H1 (cell line): ENCODE data around the gene TGM3. TPM values are rescaled to one million over a fixed set of nuclear protein-coding genes. Genes with fewer than 3 reads are reported as not detected.

ENCODE experiments used
- CTCF ChIA-PET: fragments of 300-600 bp; sonication (Branson Sonifier 250); formaldehyde crosslinking; loops from one replicate; lab custom pipeline; 2021; ENCODE audit not compliant: partially characterized antibody; lab: Charles Lee
- POLR2A ChIA-PET: fragments of 300-600 bp; sonication (Branson Sonifier 250); formaldehyde crosslinking; loops from one replicate; lab custom pipeline; 2021; ENCODE audit warnings: inconsistent platforms; ENCODE audit not compliant: partially characterized antibody; lab: Charles Lee
- DNase-seq, 2 experiments: peaks; one replicate each; pipeline versions ENCODE4 v3.0.0 to v3.0.0-alpha.2; 2010 to 2022; ENCODE audit warnings: low spot score in 2 of 2, low read depth in 1 of 2, mixed read lengths in 1 of 2
- FAIRE-seq: peaks from 2 replicates; lab custom pipeline; 2011; peaks lifted over from hg19 to GRCh38; lab: Jason Lieb, UNC
- H2AFZ ChIP-seq: 2 replicates; pipeline ENCODE4 v1.8.1; 2012; ENCODE audit warnings: low read length, inconsistent platforms
- H2AK5ac ChIP-seq: 2 replicates; pipeline ENCODE4 v1.6.1; 2013; ENCODE audit warnings: low read depth, low read length
- H2BK120ac ChIP-seq: replicated peaks from 2 replicates; pipeline ENCODE3; 2013; ENCODE audit warnings: low read depth, low read length, inconsistent platforms
- H2BK12ac ChIP-seq: 2 replicates; pipeline ENCODE4 v1.6.1; 2013; ENCODE audit warnings: low read depth, low read length
- H2BK15ac ChIP-seq: 2 replicates; pipeline ENCODE4 v1.6.1; 2013; ENCODE audit warnings: low read length
- H2BK20ac ChIP-seq: 2 replicates; pipeline ENCODE4 v1.6.1; 2013; ENCODE audit warnings: low read length
- H2BK5ac ChIP-seq: 2 replicates; pipeline ENCODE4 v1.6.1; 2013; ENCODE audit warnings: low read depth, low read length
- H3K14ac ChIP-seq: 2 replicates; pipeline ENCODE4 v1.6.1; 2013; ENCODE audit warnings: inconsistent platforms; ENCODE audit not compliant: insufficient read length
- H3K18ac ChIP-seq: 2 replicates; pipeline ENCODE4 v1.6.1; 2013; ENCODE audit warnings: low read length; ENCODE audit errors: extremely low read depth
- H3K23ac ChIP-seq: 2 replicates; pipeline ENCODE4 v1.6.1; 2013; ENCODE audit warnings: inconsistent platforms; ENCODE audit not compliant: insufficient read length
- H3K23me2 ChIP-seq: 2 replicates; pipeline ENCODE4 v1.6.1; 2013; ENCODE audit warnings: low read depth, low read length
- H3K27ac ChIP-seq: 2 replicates; pipeline ENCODE4 v1.6.1; 2011; ENCODE audit warnings: low read depth, low read length, inconsistent platforms
- H3K27me3 ChIP-seq, 4 experiments: replicated peaks in 1 of 4; 1 replicate in 1 of 4; 2 replicates in 3 of 4; pipeline versions ENCODE4 v1.6.1 to v1.8.1; 2011 to 2013; ENCODE audit warnings: low read length in 3 of 4, mild to moderate bottlenecking in 3 of 4, inconsistent platforms in 2 of 4, mixed read lengths in 2 of 4, moderate library complexity in 1 of 4; ENCODE audit not compliant: control insufficient read depth in 3 of 4, insufficient read depth in 3 of 4; ENCODE audit errors: extremely low read depth in 1 of 4
- H3K36me3 ChIP-seq, 4 experiments: 2 replicates each; pipeline versions ENCODE4 v1.6.1 to v1.8.1; 2011 to 2013; ENCODE audit warnings: mild to moderate bottlenecking in 4 of 4, low read length in 3 of 4, moderate library complexity in 2 of 4, control low read depth in 1 of 4, inconsistent platforms in 1 of 4; ENCODE audit not compliant: insufficient read depth in 4 of 4, control insufficient read depth in 2 of 4
- H3K4ac ChIP-seq: replicated peaks from 2 replicates; pipeline ENCODE3; 2013; ENCODE audit warnings: low read length, low read depth, mixed read lengths, inconsistent platforms; ENCODE audit not compliant: insufficient read length
- H3K4me1 ChIP-seq, 4 experiments: replicated peaks in 1 of 4; 1 replicate in 1 of 4; 2 replicates in 3 of 4; pipeline versions ENCODE4 v1.6.1 to v1.8.1; 2011 to 2013; ENCODE audit warnings: low read length in 3 of 4, inconsistent platforms in 2 of 4, mixed read lengths in 1 of 4; ENCODE audit not compliant: insufficient read depth in 4 of 4, control insufficient read depth in 3 of 4
- H3K4me2 ChIP-seq, 2 experiments: 2 replicates each; pipeline versions ENCODE4 v1.6.1 to v1.8.1; 2011 to 2013; ENCODE audit warnings: low read depth in 2 of 2, low read length in 2 of 2, control low read depth in 1 of 2, inconsistent platforms in 1 of 2, mild to moderate bottlenecking in 1 of 2; ENCODE audit not compliant: insufficient read depth in 1 of 2
- H3K4me3 ChIP-seq, 4 experiments: fragments of 200-600, 300-600 bp in 1 of 4; sonication (generic), shearing (Covaris generic), sonication (Bioruptor Twin) in 1 of 4; 2 replicates each; pipeline versions ENCODE4 v1.5.1 to v1.8.1; 2011 to 2016; ENCODE audit warnings: low read length in 4 of 4, low read depth in 3 of 4, control low read depth in 2 of 4, inconsistent platforms in 2 of 4, mild to moderate bottlenecking in 2 of 4, mixed read lengths in 1 of 4, moderate library complexity in 1 of 4; ENCODE audit not compliant: insufficient read depth in 2 of 4; ENCODE audit errors: extremely low read depth in 1 of 4
- H3K56ac ChIP-seq: replicated peaks from 2 replicates; pipeline ENCODE3; 2013; ENCODE audit warnings: low read depth, mild to moderate bottlenecking, mixed read lengths, low read length, inconsistent platforms; ENCODE audit not compliant: insufficient read length
- H3K79me1 ChIP-seq: 2 replicates; pipeline ENCODE4 v1.6.1; 2013; ENCODE audit warnings: low read depth, low read length, control low read depth
- H3K79me2 ChIP-seq, 2 experiments: 2 replicates each; pipeline versions ENCODE4 v1.6.1 to v1.8.1; 2012 to 2013; ENCODE audit warnings: low read length in 2 of 2, mild to moderate bottlenecking in 2 of 2, inconsistent platforms in 1 of 2; ENCODE audit not compliant: insufficient read depth in 2 of 2, control insufficient read depth in 1 of 2
- H3K9ac ChIP-seq, 4 experiments: replicated peaks in 1 of 4; 1 replicate in 1 of 4; 2 replicates in 3 of 4; pipeline versions ENCODE4 v1.6.1 to v1.8.1; 2011 to 2013; ENCODE audit warnings: low read depth in 3 of 4, low read length in 3 of 4, control low read depth in 2 of 4, mild to moderate bottlenecking in 2 of 4, moderate library complexity in 2 of 4, inconsistent platforms in 1 of 4; ENCODE audit errors: extremely low read depth in 1 of 4
- H3K9me3 ChIP-seq, 2 experiments: 2 replicates each; pipeline versions ENCODE4 v1.6.1 to v1.8.1; 2012 to 2013; ENCODE audit warnings: mild to moderate bottlenecking in 2 of 2, moderate library complexity in 2 of 2, control low read depth in 1 of 2, inconsistent platforms in 1 of 2, low read depth in 1 of 2, low read length in 1 of 2, mixed read lengths in 1 of 2; ENCODE audit not compliant: insufficient read depth in 2 of 2
- H4K20me1 ChIP-seq, 2 experiments: replicated peaks in 1 of 2; 2 replicates each; pipeline versions ENCODE3 to v1.8.1; 2011 to 2013; ENCODE audit warnings: inconsistent platforms in 2 of 2, low read length in 2 of 2, mild to moderate bottlenecking in 1 of 2; ENCODE audit not compliant: insufficient read depth in 2 of 2, control insufficient read depth in 1 of 2
- H4K5ac ChIP-seq: 2 replicates; pipeline ENCODE4 v1.6.1; 2013; ENCODE audit warnings: low read length, low read depth, mixed read lengths, inconsistent platforms; ENCODE audit not compliant: insufficient read length
- H4K8ac ChIP-seq: 2 replicates; pipeline ENCODE4 v1.8.0; 2013; ENCODE audit warnings: mild to moderate bottlenecking, moderate library complexity, low read length, inconsistent platforms; ENCODE audit not compliant: insufficient read depth; ENCODE audit errors: extremely low read depth
- H4K91ac ChIP-seq: replicated peaks from 2 replicates; pipeline ENCODE3; 2013; ENCODE audit warnings: low read length, mixed read lengths, inconsistent platforms; ENCODE audit not compliant: insufficient read length
- CBX8 ChIP-seq: fragments of 300-800, 300-1000 bp; sonication (generic); IDR thresholded peaks from 2 replicates; pipeline ENCODE4 v1.7.1; 2016; ENCODE audit warnings: low read depth, low read length, borderline replicate concordance
- CEBPB ChIP-seq: IDR thresholded peaks from 2 replicates; pipeline ENCODE4 v1.6.1; 2012; ENCODE audit warnings: low read depth, low read length
- KDM5A ChIP-seq: fragments of 200-600 bp; IDR thresholded peaks from 2 replicates; pipeline ENCODE4 v1.7.1; 2012; ENCODE audit warnings: mild to moderate bottlenecking, low read length, inconsistent platforms, mixed read lengths
- MAFK ChIP-seq: IDR thresholded peaks from 2 replicates; pipeline ENCODE4 v1.6.1; 2012; ENCODE audit warnings: low read depth, mild to moderate bottlenecking, improper control_type of control experiment, low read length
- SIRT6 ChIP-seq: IDR thresholded peaks from one replicate; pipeline ENCODE4 v1.7.1; 2012; ENCODE audit warnings: low read length, inconsistent platforms
- SUZ12 ChIP-seq: fragments of 200-600 bp; sonication (generic); IDR thresholded peaks from 2 replicates; pipeline ENCODE4 v1.6.1; 2012; ENCODE audit warnings: mild to moderate bottlenecking, inconsistent platforms, low read length, moderate library complexity, mixed read lengths
- WGBS, 2 experiments: shearing (Covaris generic) in 1 of 2; methylation state at CpG; one replicate each; pipeline versions ENCODE4 v1.1.6 to v1.1.7; 2013 to 2015; ENCODE audit warnings: low lambda C conversion rate in 2 of 2, mixed read lengths in 2 of 2, inconsistent platforms in 1 of 2, low coverage in 1 of 2, missing lambda C conversion rate in 1 of 2; ENCODE audit not compliant: insufficient replicate concordance in 2 of 2, insufficient coverage in 1 of 2, insufficient read length in 1 of 2; ENCODE audit errors: extremely low coverage in 1 of 2, missing lambda C conversion rate in 1 of 2; 5-methylcytosine and 5-hydroxymethylcytosine counted together
- polyA plus RNA-seq, 7 experiments: library from polyadenylated mRNA; depleted of rRNA in 3 of 7; stranded (reverse) in 5 of 7; unstranded in 2 of 7; fragments of >200 nt in 5 of 7; fragments of 200-250 nt in 2 of 7; gene quantifications; 1 replicate in 5 of 7; 2 replicates in 1 of 7; 4 replicates in 1 of 7; pipeline versions ENCODE4 v1.2.1 to v1.2.3, GENCODE V29; 2011 to 2013; ENCODE audit warnings: missing spikeins in 2 of 7, mixed read lengths in 2 of 7
- total RNA-seq: library from RNA; stranded (reverse); fragmentation: NEBNext Ultra II Directional; extraction: Animal tissue kit (Norgen Biotek cat#: 25700); gene quantifications from 2 replicates; pipeline ENCODE4 v1.2.1, GENCODE V29; 2021

The TGM3 gene
- total and polyA plus RNA-seq, 2 of the 8 experiments (the other 6 are each of a cell fraction or from before 2014, with no cell fraction given): 0.12 TPM; not detected in 1

GRCh38 chr20:2276015-2276414 is 19.8 kb upstream of the TGM3 start:
- Histone ChIP-seq H3K56ac (no peak overlapping the region), H4K8ac (no peak overlapping the region), H2BK15ac (no peak overlapping the region), H3K27ac (no peak overlapping the region), H3K79me2 (no peaks in the 10 kb centered on the region), H3K4ac (no peak overlapping the region), H3K4me1 (no peaks in the 10 kb centered on the region), H3K36me3 (no peaks in the 10 kb centered on the region), H4K5ac (no peak overlapping the region), H3K79me1 (no peaks in the 10 kb centered on the region), H2AK5ac (no peak overlapping the region), H3K18ac (no peak overlapping the region), H3K23ac (no peak overlapping the region), H3K27me3 (no peaks in the 10 kb centered on the region), H2BK20ac (no peak overlapping the region), H3K9ac (no peak overlapping the region), H3K4me3 (no peak overlapping the region), H4K20me1 (no peaks in the 10 kb centered on the region), H3K23me2 (no peaks in the 10 kb centered on the region), H3K4me2 (no peak overlapping the region), H2BK5ac (no peak overlapping the region), H2BK120ac (no peak overlapping the region), H3K9me3 (no peaks in the 10 kb centered on the region), H3K14ac (no peak overlapping the region), H2AFZ (no peak overlapping the region), H2BK12ac (no peak overlapping the region), H4K91ac (no peak overlapping the region)
- POLR2A ChIA-PET: no interaction called here
- DNase-seq (no peak), FAIRE-seq (no peak)
- CTCF ChIA-PET: interaction anchor here (0.9 to 3.2 kb wide), 6 partner anchors 8 to 246 kb away, joined by 3 to 10 read pairs (median 3); no protein-coding TSS in a partner anchor
- TF ChIP-seq KDM5A (no peak), CEBPB (no peak), CBX8 (no peak), SIRT6 (no peak), MAFK (no peak), SUZ12 (no peak)
- 85% methylated on average over 1 of the region's 1 CpG; no CpG with 5 or more reads in 1 of the 2 experiments for WGBS, 2 experiments
